Subcutaneous abdominal adipose tissue (tissue), 5 donors: Measurements from ENCODE around the gene ARHGEF2.
A peak's percentile ranks its signal among the peaks of the same experiment; 100 is the strongest.
"Not testable (repeated sequence)": the region's sequence is repeated elsewhere in the genome, so short reads cannot be mapped to it uniquely, and the experiment has no call there.

Experiments used
- H3K27ac ChIP-seq: one replicate; pipeline ENCODE4 v1.7.0; 2013; ENCODE audit warnings: low read depth, mild to moderate bottlenecking, inconsistent platforms, low read length, moderate library complexity
- H3K27me3 ChIP-seq, 5 donors: one replicate each; pipeline ENCODE4 v1.7.0; 2013; ENCODE audit warnings: low read length in 5 of 5, inconsistent platforms in 1 of 5; ENCODE audit not compliant: control insufficient read depth in 5 of 5, insufficient read depth in 4 of 5
- H3K36me3 ChIP-seq, 5 donors: one replicate each; pipeline ENCODE4 v1.7.0; 2013; ENCODE audit warnings: low read length in 5 of 5; ENCODE audit not compliant: control insufficient read depth in 5 of 5, insufficient read depth in 5 of 5
- H3K4me1 ChIP-seq, 5 donors: one replicate each; pipeline ENCODE4 v1.7.0; 2013; ENCODE audit warnings: low read length in 5 of 5, mild to moderate bottlenecking in 3 of 5, moderate library complexity in 1 of 5; ENCODE audit not compliant: control insufficient read depth in 5 of 5, insufficient read depth in 5 of 5
- H3K4me3 ChIP-seq, 5 donors: one replicate each; pipeline ENCODE4 v1.7.0; 2013; ENCODE audit warnings: low read length in 5 of 5, low read depth in 1 of 5
- H3K9ac ChIP-seq, 5 donors: one replicate each; pipeline ENCODE4 v1.7.0; 2013; ENCODE audit warnings: low read length in 5 of 5, mild to moderate bottlenecking in 4 of 5, moderate library complexity in 3 of 5
- H3K9me3 ChIP-seq, 5 donors: one replicate each; pipeline ENCODE4 v1.7.0; 2013; ENCODE audit warnings: low read length in 5 of 5; ENCODE audit not compliant: control insufficient read depth in 5 of 5
- donor health status: healthy.
- donor health status: healthy.
- donor health status: healthy.
- donor health status: healthy.
- donor health status: healthy.

ARHGEF2 gene

GRCh38 chr1:155940482-155940992, 37.8 kb downstream of the ARHGEF2 start:
- no peaks in the 10 kb centered on the region for H3K27me3 ChIP-seq
- H3K27ac ChIP-seq, result peak overlapping the region; percentile 69
- peaks cover 12 to 67% (median 55%) of the 10 kb centered on the region in 5 donors for H3K4me1 ChIP-seq
- peak overlapping the region in 1 of 5 donors; percentile 16 for H3K4me3 ChIP-seq
- peak overlapping the region in 2 of 5 donors; percentile 2 to 66 for H3K9ac ChIP-seq
- H3K9me3 ChIP-seq, result no peaks in the 10 kb centered on the region
- H3K36me3 ChIP-seq, result peaks cover 0 to 4% (median 0%) of the 10 kb centered on the region in 5 donors

DNA sequence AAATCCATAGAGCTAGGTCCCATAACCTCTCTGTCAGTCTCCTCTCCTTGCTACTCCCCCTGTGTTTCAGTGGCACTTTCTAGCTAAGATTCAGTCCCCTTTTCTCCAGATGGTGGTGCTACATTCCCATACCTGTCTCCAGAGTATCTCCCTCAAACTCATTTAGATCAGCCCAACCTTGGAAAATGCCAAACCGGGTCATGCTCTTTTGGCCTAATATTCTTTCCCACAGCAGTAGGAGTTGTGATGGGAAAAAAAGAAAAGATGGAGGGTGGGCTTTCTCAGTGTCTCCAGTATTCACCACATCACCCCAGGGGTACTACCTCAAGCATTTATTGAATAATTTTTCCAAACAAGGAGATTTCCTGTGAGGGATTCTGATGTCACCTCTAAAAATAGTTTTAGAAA, 40.1 kb downstream of the ARHGEF2 start:
- Histone ChIP-seq H3K4me1 (peaks cover 10 to 60% (median 48%) of the 10 kb centered on the region in 5 donors), H3K4me3 (no peak overlapping the region), H3K27me3 (no peaks in the 10 kb centered on the region), H3K36me3 (no peaks in the 10 kb centered on the region), H3K9ac (no peak overlapping the region), H3K27ac (peak overlapping the region; percentile 59), H3K9me3 (no peaks in the 10 kb centered on the region)

DNA sequence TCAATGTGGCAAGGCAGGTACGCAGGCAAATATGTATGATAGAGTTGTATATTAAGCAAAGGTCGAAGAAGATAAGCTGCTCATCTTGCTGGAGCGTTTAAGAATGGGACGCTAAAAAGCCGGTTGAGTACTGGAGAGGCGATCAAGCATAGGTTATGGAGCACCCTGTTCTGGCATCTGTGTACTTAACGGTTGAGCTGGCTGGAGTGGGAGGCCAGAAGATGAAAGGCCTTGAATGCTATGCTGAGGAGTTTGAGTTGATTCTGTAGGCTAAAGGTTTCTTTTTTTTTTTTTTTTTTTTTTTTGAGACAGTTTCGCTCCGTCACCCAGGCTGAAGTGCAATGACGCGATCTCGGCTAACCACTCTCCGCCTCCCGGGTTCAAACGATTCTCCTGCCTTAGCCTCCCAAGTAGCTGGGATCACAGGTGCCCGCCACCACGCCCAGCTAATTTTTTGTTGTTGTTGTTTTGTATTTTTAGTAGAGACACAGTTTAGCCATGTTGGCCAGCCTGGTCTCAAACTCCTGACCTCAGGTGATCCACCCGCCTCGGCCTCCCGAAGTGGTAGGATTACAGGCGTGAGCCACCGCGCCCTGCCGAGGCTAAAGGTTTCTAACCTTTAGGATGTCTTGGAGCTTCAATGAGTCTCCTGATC, 43.3 kb downstream of the ARHGEF2 start:
- no peaks in the 10 kb centered on the region for H3K27me3 ChIP-seq
- H3K27ac ChIP-seq, result peak overlapping the region; percentile 96
- no peaks in the 10 kb centered on the region for H3K9me3 ChIP-seq
- H3K4me3 ChIP-seq, result peak overlapping the region; percentile 81 to 98 (median 92)
- H3K9ac ChIP-seq, result peak overlapping the region; percentile 59 to 99 (median 74)
- H3K4me1 ChIP-seq, result peaks cover 8 to 59% (median 52%) of the 10 kb centered on the region in 5 donors
- H3K36me3 ChIP-seq, result peaks cover 7 to 25% (median 12%) of the 10 kb centered on the region in 5 donors

DNA sequence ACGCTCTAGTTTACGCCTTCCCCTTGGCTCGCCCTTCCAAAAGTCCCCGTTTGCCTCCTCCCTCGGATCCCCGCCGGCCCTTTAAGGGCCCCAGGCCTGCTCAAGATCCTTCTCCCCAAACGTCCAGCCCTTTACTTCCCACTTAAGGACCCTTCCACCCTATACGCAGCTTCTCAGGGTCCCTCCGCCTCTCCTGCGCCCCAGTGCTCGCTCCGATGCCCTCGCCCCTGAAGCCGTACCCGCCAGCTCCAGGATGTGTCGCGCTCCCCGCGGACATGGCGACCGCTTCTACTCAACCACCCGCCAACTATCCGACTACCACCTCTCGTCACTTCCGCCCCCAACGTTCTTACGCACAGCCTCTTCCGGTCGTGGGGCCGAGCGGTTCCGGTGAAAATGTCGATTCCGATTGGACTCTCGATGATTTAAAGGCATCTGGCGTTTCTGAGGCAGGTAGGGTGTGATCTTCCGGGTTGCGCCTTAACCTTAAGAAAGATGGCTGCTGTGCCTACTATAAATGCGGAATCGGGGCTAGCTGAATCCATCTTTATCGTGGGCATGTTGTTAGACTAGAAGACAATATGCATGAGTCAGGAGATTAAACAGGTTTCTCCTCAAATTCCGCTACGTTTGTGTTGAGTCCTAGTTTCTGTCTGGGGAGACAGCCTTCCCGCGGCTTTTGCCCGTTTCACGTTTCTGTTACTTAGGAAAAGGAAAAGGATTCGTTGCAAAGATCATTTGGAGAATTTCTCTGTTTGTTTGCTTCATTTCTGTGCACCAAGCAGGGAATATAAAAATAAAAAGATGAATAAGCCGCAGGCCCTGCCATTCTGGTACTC, 44.0 kb downstream of the ARHGEF2 start, which contains the start of gene KHDC4:
KHDC4 (minus strand) TSS at position 317 of the 839 bp plus-strand sequence; CDS start at position 277, 40 bp downstream.
- Histone ChIP-seq H3K4me3 (peak within 1 kb of the TSS; percentile 92 to 98 (median 97)), H3K9me3 (no peaks in the 10 kb centered on the region), H3K4me1 (peaks cover 7 to 55% (median 49%) of the 10 kb centered on the region in 5 donors), H3K27me3 (no peaks in the 10 kb centered on the region), H3K9ac (peak within 1 kb of the TSS; percentile 93 to 99 (median 96)), H3K27ac (peak within 1 kb of the TSS; percentile 96), H3K36me3 (peaks cover 13 to 30% (median 15%) of the 10 kb centered on the region in 5 donors)

DNA sequence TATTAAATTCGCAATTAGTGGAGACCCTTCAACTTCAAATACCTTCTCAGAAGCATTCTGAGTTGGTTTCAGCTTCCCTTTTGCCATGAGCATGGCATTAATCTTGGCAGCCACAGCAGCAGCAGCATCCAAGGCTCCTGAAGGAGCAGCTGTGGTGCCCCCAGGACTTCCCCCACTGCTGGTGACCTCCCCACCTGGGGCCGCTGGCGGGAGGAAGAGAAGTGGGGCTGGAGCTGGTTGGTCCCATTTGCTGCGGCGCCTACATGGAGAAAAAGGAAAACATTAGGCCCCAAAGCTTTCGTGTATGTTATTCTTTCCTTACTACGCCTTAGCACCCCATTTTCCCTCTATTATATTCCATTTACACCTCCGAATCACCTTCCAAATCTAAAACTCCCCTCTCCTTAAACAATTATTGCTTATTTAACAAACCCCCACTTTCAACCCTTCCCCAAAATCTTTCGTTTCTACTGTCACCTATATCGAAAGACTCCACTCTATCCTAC, 44.7 kb downstream of the ARHGEF2 start:
- Histone ChIP-seq H3K27me3 (no peaks in the 10 kb centered on the region), H3K9ac (peak overlapping the region; percentile 93 to 99 (median 96)), H3K36me3 (peaks cover 19 to 36% (median 22%) of the 10 kb centered on the region in 5 donors), H3K9me3 (no peaks in the 10 kb centered on the region), H3K4me1 (peaks cover 7 to 52% (median 49%) of the 10 kb centered on the region in 5 donors), H3K4me3 (peak overlapping the region; percentile 92 to 98 (median 97)), H3K27ac (peak overlapping the region; percentile 96)

- Histone ChIP-seq H3K27ac (peak overlapping the region; percentile 23), H3K9ac (peak overlapping the region in 2 of 5 donors; percentile 21 to 99), H3K4me1 (peaks cover 7 to 46% (median 43%) of the 10 kb centered on the region in 5 donors)
Measured at GRCh38 chr1:155932487-155932886, 45.9 kb downstream of the ARHGEF2 start.

GRCh38 chr1:155932081-155932480, 46.3 kb downstream of the ARHGEF2 start:
- H3K4me1 ChIP-seq, result peaks cover 7 to 46% (median 43%) of the 10 kb centered on the region in 5 donors
- H3K9ac ChIP-seq, result peak overlapping the region in 2 of 5 donors; percentile 21 to 47

More at GRCh38 chr1:155932487-155932886, 45.9 kb downstream of the ARHGEF2 start:
- Histone ChIP-seq H3K36me3 (peaks cover 19 to 46% (median 27%) of the 10 kb centered on the region in 5 donors), H3K27me3 (no peaks in the 10 kb centered on the region), H3K9me3 (no peaks in the 10 kb centered on the region), H3K4me3 (no peak overlapping the region)

GRCh38 chr1:155931332-155932038, 46.9 kb downstream of the ARHGEF2 start:
- no peaks in the 10 kb centered on the region for H3K27me3 ChIP-seq
- H3K36me3 ChIP-seq, result peaks cover 27 to 56% (median 37%) of the 10 kb centered on the region in 5 donors
- H3K27ac ChIP-seq, result peak overlapping the region; percentile 23
- peaks cover 7 to 46% (median 43%) of the 10 kb centered on the region in 5 donors for H3K4me1 ChIP-seq
- H3K9me3 ChIP-seq, result no peaks in the 10 kb centered on the region
- peak overlapping the region in 3 of 5 donors; percentile 21 to 56 (median 47) for H3K9ac ChIP-seq
- H3K4me3 ChIP-seq, result peak overlapping the region in 2 of 5 donors; percentile 32 to 61

More at GRCh38 chr1:155932081-155932480, 46.3 kb downstream of the ARHGEF2 start:
- no peak overlapping the region for H3K4me3 ChIP-seq
- no peaks in the 10 kb centered on the region for H3K27me3 ChIP-seq
- no peaks in the 10 kb centered on the region for H3K9me3 ChIP-seq
- H3K36me3 ChIP-seq, result peaks cover 21 to 50% (median 31%) of the 10 kb centered on the region in 5 donors
- peak overlapping the region; percentile 23 for H3K27ac ChIP-seq

DNA sequence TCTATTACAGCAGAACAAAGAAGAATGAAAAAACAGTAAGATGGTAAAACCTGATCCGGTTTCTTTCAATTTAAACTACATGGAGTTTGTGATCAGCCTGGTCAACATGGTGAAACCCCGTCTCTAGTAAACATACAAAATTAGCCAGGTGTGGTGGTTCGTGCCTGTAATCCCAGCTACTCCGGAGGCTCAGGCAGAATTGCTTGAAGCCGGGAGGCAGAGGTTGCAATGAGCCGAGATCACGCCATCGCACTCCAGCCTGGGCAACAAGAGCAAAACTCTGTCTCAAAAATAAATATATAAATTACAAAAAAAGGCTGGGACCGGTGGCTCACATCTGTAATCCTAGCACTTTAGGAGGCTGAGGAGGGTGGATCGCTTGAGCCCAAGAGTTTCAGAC, 47.6 kb downstream of the ARHGEF2 start:
- H3K4me1 ChIP-seq, result peaks cover 7 to 46% (median 43%) of the 10 kb centered on the region in 5 donors
- H3K9me3 ChIP-seq, H3K27me3 ChIP-seq, H3K4me3 ChIP-seq, H3K27ac ChIP-seq: not testable (repeated sequence)
- H3K9ac ChIP-seq, result peak overlapping the region in 4 of 5 donors; percentile 21 to 69 (median 48)
- H3K36me3 ChIP-seq, result peaks cover 30 to 63% (median 44%) of the 10 kb centered on the region in 5 donors
